ENCODE data around the gene HSPA6.
"Not testable (repeated sequence)": the region's sequence is repeated elsewhere in the genome, so short reads cannot be mapped to it uniquely, and the experiment has no call there.

The HSPA6 gene

DNA sequence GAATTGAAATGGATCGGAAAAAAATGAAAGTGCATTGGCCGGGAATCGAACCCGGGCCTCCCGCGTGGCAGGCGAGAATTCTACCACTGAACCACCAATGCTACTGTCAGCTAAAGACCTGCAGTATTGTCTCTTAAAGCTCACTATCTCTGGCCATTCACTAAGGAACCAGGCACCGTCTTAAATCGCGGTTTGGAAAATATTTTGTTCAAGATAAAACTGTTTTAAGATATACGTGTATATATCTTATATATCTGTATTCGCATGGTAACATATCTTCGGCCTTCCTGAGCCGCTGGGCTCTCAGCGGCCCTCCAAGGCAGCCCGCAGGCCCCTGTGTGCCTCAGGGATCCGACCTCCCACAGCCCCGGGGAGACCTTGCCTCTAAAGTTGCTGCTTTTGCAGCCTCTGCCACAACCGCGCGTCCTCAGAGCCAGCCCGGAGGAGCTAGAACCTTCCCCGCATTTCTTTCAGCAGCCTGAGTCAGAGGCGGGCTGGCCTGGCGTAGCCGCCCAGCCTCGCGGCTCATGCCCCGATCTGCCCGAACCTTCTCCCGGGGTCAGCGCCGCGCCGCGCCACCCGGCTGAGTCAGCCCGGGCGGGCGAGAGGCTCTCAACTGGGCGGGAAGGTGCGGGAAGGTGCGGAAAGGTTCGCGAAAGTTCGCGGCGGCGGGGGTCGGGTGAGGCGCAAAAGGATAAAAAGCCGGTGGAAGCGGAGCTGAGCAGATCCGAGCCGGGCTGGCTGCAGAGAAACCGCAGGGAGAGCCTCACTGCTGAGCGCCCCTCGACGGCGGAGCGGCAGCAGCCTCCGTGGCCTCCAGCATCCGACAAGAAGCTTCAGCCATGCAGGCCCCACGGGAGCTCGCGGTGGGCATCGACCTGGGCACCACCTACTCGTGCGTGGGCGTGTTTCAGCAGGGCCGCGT lies at the start of gene HSPA6:
Gene HSPA6, plus strand, starts transcription at position 724 of the 925 bp plus-strand sequence. Its CDS starts 119 bp downstream, at position 843.
- DNase-seq: peak; percentile 77

DNA sequence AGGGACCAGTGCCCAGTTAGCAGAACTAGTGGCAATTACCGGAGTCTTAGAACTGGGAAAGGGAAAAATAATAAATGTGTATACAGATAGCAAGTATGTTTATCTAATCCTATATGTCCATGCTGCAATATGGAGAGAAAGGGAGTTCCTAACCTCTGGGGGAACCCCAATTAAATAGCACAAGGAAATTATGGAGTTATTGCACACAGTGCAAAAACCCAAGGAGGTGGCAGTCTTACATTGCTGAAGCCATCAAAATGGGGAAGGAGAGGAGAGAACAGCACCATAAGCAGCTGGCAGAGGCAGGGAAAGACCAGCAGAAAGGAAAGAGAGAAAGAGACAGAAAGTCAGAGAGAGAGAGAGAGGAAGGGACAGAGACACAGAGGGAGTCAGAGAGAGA lies 46.6 kb upstream of the HSPA6 start:
- DNase-seq: not testable (repeated sequence)

DNA sequence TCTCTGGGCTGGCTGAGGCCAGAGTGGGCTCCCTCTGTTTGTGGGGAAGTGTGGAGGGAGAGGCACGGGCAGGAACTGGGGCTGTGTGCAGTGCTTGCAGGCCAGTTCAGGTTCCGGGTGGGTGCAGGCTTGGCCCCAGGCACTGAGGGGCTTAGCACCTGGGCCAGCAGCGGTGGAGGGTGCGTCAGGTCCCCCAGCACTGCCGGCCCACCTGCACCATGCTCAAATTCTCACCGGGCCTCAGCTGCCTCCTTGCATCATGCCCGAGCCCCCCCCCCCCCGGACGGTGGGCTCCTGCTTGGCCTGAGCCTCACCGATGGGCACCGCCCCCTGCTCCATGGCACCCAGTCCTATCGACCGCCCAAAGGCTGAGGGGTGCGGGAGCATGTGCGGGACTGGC lies 45.4 kb upstream of the HSPA6 start:
- DNase-seq: no peak

DNA sequence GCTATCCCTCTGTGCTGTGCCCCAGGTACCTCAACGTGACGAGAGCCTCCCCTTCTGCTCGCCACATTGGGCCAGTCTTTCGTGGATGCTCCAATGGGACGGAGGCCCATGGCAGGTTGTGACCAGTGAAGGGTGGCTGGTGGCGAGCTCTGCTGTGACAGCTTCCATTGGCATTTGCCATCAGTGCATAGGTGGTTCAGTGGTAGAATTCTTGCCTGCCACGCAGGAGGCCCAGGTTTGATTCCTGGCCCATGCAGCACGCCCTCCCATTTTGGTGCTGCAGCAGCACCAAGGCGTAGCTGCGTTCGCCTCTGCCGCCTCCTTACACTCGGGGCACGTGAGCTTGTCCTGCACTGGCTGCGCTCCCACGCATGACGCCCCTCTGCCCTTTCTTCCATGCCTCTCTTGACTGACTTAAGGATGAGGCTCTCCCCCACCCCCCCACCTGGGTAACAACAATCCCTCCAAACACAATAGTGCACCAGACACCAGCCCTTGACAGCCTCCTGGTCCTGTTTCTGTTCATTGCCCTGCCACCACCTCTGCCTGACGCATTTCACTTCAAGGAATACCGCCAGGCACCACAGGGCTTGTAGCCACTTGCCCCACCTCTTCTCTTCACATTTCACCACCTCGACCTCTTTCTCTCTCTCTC lies 43.8 kb upstream of the HSPA6 start:
- no peak for DNase-seq

DNA sequence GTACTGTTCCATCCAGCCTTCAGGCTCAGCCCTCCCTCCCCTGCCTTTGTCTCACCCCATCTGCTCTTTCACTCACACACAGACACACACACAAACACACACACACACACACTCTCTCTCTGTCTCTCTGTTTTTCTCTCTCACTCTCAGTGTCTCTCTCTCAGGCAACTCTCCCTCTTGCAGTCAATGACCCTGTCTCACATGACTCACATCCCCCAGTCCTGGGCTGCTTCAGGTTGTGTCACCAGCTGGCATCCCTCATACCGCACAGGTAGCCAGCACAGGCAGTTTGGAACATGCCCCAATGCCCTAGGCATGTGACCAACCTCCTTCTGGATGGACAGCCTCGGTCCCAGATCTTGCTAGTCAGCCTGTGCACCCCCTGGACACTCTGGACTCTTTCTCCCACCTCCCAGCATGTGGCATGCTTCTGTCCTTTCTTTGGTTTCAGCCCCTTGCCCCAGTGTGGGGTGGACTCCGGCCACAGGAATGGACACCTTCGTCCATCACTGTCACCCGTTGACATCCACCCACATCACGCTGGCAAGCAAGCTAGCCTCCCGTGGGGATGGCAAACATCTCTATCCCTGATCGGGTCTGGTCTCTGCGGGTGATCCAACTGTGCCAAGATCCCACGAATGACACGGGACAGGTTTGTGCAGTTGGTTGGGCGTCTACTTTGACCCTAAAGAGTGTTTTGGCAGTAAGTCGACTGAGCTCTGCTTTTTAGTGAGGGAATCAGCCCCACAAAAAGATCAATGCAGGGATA lies 42.5 kb upstream of the HSPA6 start:
- DNase-seq: no peak

DNA sequence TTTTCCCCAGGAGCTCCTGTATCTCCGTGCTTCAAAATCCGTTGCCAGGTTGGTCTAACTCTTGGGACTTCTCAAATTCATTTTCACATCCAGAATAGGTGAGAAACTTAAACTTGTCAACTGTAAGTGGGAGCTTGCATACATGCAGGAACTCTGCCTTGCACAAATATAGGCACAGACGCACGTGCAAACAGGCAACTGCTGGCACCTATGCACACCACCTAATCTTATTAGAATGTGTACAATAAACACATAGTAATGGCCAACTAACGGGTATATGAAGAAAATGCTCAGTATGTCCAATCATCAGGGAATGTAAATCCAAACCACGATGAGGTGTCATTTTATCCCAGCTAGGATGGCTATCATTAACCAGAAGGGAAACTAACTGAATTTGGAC lies 41.7 kb upstream of the HSPA6 start:
- DNase-seq: no peak

DNA sequence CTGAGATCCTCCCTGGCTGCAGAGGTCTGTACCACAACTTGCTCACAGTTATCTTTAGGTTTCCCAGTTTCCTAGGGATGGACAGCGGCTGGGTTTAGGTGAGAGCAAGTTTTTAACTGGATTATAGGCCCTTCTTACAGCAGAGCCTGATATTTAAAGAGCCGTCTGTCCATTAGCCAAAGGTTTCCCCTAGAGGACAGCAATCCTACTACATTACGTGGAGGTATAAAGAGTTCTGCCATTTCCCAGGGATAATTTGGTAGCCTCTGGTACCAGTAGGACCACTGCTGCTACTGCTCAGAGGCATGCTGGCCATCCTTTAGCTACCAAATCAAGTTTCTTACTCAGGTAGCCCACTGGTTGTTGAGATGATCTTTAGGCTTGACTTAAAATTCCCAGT lies 41.0 kb upstream of the HSPA6 start:
- no peak for DNase-seq

DNA sequence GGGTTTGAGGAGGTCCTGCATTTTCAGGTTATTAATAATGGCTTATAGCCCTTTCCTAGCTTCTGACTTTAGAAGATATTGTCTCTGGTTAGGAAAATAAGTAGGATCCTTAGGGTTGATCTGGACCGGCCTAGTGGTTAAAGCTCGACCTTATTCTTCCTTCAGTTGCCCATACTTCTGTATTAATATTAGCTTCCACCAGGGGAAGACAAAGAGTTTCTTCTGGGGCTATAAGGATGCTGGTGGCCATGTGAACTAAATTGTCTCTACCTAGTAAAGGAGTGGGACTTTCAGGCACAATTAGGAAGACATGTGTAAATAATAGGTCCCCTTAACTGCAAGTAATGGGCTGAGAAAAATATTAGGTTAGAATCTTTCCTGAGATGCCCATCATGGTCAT lies 39.7 kb upstream of the HSPA6 start:
- DNase-seq: no peak

DNA sequence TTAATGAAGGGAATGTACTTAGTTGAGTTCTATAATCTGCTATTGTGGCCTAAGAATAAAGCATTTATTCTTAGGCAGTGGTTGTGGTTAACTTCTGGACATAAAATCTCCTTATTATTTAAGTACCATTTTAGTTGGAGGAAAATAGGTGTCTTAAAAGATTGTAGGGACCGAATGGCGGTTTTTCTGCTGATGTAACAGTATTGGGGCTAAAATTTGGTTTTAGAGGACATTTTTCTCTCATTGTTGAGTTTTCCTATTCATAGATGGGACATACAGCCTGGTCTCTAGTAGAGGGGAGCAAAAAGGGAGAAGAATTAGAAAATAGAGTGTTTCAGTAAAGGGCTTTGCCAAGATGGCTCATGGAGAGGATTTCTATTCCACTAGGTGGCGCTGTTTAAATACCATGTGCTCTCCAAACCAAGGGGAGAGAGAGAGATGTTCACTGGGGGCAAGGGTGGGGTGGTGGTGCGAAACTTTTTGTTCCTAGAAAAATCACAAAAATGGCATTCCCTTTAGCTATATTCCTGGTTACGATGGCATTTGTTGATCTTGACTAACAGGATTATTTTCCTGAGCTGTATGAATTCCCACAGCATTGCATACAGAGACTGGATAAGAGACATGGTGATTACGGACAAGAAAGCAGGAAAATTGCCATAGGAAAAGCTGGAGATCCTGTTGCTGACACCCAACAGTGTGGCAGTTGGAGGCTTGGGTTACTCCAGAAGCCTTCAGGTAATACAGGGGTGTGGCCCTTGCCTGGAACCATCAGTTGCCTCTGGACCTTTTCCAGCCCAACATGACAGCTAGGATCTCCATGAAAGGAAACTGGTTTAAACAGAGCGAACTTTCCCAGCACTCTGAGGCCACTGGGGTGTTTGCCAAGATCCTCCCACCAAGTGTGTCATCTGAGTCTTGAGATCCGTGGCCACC lies 37.3 kb upstream of the HSPA6 start:
- peak; percentile 61 for DNase-seq

DNA sequence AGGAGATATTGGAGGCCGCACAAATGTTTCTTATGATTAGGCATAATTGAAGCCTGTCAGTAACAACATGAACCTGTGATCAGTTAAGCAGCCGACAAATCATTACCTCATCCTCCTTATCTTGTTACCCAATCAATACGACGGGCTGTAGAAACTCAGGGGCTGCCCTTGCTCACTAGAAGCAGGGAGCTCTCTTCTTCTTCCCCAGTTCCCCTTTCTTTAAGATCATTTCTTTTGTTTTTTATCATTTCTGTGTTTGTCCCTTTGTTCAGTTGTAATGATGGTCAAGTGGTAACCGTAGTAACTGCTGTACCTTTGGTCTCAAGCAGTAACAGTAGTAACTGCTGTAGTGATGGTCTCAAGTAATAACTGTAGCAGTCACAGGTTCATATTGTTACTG lies 32.9 kb upstream of the HSPA6 start:
- DNase-seq: no peak

DNA sequence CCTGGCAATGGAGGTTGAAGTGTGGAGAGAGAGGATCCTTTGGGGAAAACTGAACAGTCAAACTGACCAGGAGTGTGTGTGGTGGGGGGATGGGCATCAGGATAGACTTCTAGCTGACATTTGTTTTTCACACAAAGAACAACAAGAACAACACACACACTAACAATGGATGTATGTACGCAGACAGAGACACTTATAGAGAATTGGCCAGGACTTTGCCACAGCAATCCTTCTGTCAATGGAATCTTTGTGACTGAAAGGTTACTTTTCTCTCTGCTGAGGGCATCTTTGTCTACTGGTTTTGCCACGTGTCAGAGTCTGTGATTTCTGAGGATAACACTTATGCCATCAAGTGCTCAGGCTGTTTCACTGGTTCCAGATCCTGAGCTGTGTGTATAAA lies 31.5 kb upstream of the HSPA6 start:
- DNase-seq: no peak

DNA sequence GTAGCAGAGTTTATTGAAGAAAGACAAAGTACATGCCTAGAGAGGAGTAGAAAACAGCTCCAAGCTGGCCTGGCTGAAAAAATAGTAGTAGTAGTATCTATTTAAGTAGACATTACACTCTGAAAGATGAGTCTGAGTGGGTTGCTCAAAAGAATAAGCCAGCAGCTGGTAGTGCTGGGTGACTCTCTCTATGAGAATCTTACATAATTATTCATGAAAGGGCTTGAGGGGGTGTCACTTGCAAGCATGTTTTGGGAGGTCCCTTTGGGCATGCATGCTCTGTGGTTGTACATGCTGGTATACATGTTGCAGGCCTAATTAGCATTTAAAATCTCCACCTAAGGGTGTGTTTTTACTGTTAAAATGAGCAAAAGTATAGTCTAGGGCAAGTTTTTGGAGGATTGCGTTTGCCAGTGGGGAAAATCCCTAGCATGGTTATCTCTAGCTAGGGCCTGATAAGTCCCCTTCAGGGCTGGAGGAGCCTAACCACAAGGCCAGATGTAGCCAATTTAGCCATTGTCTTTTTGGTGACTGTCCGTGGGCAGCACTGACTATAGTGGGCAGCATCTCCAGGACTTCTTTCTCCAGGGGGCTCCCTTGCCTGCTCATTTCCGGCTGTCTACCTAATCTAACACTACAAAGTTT lies 30.1 kb upstream of the HSPA6 start:
- DNase-seq: no peak

DNA sequence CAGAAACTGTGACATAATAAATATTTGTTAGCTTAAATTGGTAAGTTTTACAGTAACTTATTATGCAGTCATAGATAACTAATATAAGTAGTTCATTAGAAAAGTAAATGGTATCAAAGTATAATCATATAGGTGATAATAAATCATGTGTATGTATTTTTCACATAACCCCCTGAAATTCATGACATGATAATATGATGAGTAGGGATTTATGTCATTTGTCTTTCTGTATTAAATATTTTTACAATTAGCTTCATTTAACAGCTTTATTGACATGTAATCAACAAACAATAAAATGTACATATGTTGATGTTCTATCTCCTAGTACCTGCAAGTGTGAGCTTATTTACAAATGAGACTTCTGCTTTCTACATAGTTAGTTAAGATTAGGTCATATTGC lies 28.9 kb upstream of the HSPA6 start:
- DNase-seq: no peak

DNA sequence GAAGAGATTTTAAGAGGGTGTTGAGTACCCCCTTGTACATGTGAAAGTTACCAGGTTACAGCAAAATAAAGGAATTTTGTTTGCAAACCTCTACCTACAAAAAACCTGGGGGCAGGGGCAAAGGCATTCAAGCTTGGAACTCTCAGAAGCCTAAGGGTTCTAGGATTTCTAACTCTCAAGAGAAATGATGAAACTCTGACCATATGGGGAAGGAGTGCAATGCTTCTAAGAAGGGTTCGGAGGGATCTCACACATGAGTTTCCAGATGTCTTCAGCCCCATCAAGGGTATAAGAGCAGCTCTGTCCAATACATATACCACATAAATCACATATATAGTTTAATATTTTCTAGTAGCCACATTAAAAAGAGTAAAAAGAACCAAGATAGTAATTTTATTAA lies 26.4 kb upstream of the HSPA6 start:
- DNase-seq: no peak

DNA sequence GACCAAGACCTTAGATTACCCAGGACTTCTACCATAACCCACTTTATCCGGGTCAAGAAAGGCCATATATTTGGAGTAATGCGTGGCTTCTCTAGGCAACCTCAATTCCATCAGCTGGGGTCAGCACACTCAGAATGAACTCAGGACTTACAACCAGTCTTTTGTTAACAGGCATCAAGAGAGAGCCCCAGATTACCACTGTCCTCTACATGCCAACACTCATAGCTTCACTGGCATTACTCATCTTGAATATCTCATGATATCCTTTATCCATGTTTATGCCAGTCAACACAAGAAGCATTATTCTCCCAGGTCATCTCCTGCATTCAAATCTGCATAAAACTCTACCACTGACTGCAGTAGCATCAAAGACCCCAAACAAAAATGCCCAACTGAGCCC lies 25.7 kb upstream of the HSPA6 start:
- no peak for DNase-seq

DNA sequence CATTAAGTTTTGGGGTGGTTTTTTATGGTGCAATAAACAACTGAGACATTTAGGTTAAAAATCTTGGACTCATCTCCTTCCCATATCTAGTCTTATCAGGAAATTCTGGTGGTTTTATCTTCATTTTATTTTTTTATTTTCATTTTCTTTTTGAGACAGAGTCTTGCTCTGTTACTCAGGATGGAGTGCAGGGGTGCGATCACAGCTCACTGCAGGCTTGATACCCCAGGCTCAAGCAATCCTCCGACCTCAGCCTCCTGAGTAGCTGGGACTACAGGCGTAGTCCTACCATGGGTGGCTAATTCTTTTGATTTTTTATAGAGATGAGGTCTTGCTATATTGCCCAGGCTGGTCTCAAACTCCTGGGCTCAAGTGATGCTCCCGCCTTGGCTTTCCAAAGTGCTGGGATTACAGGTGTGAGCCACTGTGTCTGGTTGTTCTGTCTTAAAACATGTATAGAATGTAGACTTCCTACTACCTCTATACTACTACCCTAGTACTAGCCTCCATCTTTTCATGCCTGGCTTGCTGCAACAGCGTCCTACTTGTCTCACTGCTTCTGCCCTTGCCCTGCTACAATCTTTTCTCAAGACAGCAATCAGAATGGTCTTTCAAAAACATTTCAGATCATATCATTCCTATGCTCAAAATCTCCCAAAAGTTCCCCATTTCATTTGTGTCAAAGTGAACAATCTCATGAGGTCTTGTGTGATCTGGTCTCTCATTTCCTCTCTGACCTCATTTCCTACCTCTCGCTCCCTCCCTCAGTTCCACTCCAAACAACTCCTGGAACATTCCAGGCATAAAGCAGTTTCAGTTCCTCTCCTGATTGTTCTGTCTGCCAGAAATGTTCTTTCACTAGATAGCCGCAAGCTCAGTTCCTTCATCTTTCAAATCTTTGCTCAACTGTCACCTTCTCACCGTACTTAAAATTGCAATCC lies 25.0 kb upstream of the HSPA6 start:
- DNase-seq: no peak

DNA sequence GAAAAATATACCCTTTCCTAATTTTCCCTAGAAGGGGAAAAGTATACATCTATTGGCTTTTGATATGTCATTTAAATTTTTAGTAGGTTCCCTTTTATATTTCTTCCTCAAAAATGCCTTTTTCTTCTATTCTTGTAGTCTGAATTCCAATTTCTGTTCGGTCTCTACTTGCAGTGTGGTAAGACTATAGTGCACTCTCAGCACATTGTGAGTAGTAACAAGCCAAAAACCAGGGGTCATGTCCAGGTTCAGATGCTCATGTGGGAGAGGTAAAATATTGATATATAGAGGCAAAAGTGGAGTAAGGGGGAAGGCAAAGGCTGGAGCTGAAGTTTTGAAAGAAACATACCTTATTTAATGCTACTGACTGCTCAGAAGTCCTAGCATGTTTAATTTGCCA lies 23.1 kb upstream of the HSPA6 start:
- no peak for DNase-seq

DNA sequence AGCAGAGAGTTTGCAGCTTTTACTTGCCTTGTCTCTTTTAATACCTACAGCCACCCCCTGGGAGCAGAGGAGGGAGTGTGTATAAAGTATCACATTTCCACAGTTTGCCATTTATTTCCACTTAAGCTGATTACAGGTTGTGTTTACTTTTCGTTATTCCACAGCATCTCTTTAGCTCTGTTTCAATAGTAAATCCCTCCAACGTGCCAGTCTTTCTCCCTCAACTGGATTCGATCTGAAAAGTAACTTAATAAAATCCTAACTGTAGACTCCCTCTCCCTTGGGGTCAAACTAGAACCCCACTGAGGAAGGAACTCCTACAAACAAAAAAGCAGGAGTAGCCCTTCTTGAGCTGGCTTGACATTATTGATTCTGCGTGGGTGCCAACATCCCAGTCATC lies 22.2 kb upstream of the HSPA6 start:
- DNase-seq: no peak

DNA sequence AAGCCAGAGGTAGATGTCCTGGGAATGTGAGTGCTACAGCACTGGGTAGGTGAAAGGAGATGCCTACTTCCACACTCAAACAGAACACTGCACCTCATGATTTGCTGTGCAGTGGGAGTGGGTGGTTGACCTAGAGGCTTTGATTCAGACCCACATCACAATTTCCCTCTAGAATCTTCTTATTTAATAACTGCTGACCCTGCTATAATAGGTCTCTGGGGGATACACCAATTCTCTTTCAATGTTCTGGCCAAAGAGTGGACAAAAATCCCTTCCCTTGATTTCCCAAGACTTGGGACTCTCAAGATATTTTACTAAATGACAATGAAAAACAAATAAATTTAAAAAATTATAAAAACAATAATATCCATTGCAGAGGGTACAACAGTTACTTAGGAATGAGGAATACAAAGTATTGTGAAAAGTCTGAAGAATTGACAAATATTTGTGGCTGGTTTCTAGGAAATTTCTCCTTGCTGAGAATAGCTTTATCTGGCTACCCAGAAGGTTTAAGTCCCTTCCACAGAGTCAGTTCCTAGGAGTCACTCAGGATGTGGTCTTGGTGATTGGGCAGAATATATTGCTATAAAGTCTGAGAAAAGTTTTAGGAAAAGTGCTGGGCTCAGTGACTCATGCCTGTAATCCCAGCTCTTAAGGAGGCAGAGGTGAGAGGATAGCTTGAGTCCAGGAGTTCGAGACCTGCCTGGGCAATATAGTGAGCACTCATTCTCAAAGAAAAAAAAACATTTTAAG lies 21.5 kb upstream of the HSPA6 start:
- DNase-seq: no peak

DNA sequence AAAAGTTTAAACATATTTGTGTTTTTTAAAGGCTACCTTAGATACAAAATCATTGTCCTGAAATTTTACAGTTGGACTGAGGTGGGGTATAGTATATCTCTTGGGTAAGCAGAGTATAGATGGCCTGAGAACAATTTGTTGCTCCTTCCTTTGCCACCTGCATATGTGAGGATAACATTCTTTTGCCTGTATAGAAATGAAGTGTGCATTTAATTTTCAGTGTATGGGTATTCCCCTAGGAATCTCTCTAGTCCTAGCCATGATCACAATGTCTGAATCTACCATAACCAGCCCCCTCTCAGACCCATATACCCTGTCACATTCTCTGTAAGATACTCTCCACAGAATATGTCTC lies 21.0 kb upstream of the HSPA6 start:
- no peak for DNase-seq

Data from SHP77 treated with DMSO at 0.1 percent for 48 hours (cell line).